K562 (cell line): ENCODE results near the gene MAP3K20. TPM values are rescaled to one million over a fixed set of nuclear protein-coding genes. Genes with fewer than 3 reads are reported as not detected.

Experiments used
- ATAC-seq: fragments of 200-7000 bp; cut with Tn5 transposase; 3 replicates; pipeline ENCODE4 v1.9.1; 2020; ENCODE audit warnings: moderate library complexity
- BruUV-seq: library from RNA; stranded (reverse); fragments of 400-500 nt; replicated peaks from 2 replicates; lab custom pipeline; 2021; lab: Mats Ljungman, UMichigan
- CTCF ChIA-PET: fragments of 300-600 bp; formaldehyde crosslinking; extraction: SDS; loops from one replicate; lab custom pipeline; 2021; ENCODE audit warnings: low intra/inter-chr PET ratio; lab: Yijun Ruan, JAX
- POLR2A ChIA-PET: fragments of 300-600, 350-650 bp; sonication (Branson Sonifier 250); formaldehyde crosslinking; extraction: SDS; loops from one replicate; lab custom pipeline; 2021; ENCODE audit warnings: antibody characterized with exemption, inconsistent platforms; lab: Yijun Ruan, JAX
- DNase-seq, 4 experiments: peaks; one replicate each; pipeline versions ENCODE4 v3.0.0 to v3.0.0-alpha.2; 2011 to 2018; ENCODE audit warnings: low spot score in 3 of 4, mixed read lengths in 3 of 4; ENCODE audit errors: extremely low read depth in 1 of 4
- FAIRE-seq: peaks from 2 replicates; lab custom pipeline; 2011; peaks lifted over from hg19 to GRCh38; lab: Jason Lieb, UNC
- H2AFZ ChIP-seq: 2 replicates; pipeline ENCODE4 v1.6.0; 2011; ENCODE audit warnings: low read depth, low read length, control low read depth, inconsistent platforms
- H3K27ac ChIP-seq: fragments of 200-600 bp; 3 replicates; pipeline ENCODE4 v1.8.0; 2011; ENCODE audit warnings: low read depth, mild to moderate bottlenecking, control low read depth, inconsistent platforms, low read length, moderate library complexity, mixed read lengths; ENCODE audit errors: extremely low read depth
- H3K27me3 ChIP-seq, 2 experiments: fragments of 300-600 bp in 1 of 2; 2 replicates in 1 of 2; 3 replicates in 1 of 2; pipeline versions ENCODE4 v1.6.0 to v1.8.0; 2011; ENCODE audit warnings: inconsistent platforms in 2 of 2, low read length in 2 of 2, mild to moderate bottlenecking in 1 of 2, mixed read lengths in 1 of 2, moderate library complexity in 1 of 2; ENCODE audit not compliant: control insufficient read depth in 2 of 2, insufficient read depth in 2 of 2
- H3K36me3 ChIP-seq: fragments of 300-600 bp; 3 replicates; pipeline ENCODE4 v1.8.0; 2011; ENCODE audit warnings: mild to moderate bottlenecking, low read length, inconsistent platforms; ENCODE audit not compliant: control insufficient read depth, insufficient read depth
- H3K4me1 ChIP-seq, 2 experiments: fragments of 200-600 bp in 1 of 2; replicated peaks in 1 of 2; 2 replicates in 1 of 2; 3 replicates in 1 of 2; pipeline versions ENCODE4 v1.5.1 to v1.8.0; 2011; ENCODE audit warnings: inconsistent platforms in 2 of 2, low read length in 2 of 2, mild to moderate bottlenecking in 1 of 2, mixed read lengths in 1 of 2, moderate library complexity in 1 of 2; ENCODE audit not compliant: control insufficient read depth in 2 of 2, insufficient read depth in 2 of 2
- H3K4me2 ChIP-seq: 2 replicates; pipeline ENCODE4 v1.6.1; 2011; ENCODE audit warnings: low read length, control low read depth, inconsistent platforms, mixed read lengths; ENCODE audit not compliant: insufficient read depth
- H3K4me3 ChIP-seq: fragments of 200-600 bp; sonication (generic), shearing (Covaris generic); 2 replicates; pipeline ENCODE4 v1.5.1; 2016; ENCODE audit warnings: control low read depth, inconsistent platforms
- H3K79me2 ChIP-seq: fragments of 200-600 bp; 3 replicates; pipeline ENCODE4 v1.8.0; 2011; ENCODE audit warnings: low read length, inconsistent platforms; ENCODE audit not compliant: control insufficient read depth, insufficient read depth
- H3K9ac ChIP-seq, 2 experiments: 2 replicates each; pipeline versions ENCODE4 v1.6.0 to v1.6.1; 2011; ENCODE audit warnings: low read depth in 2 of 2, low read length in 2 of 2, control low read depth in 1 of 2, inconsistent platforms in 1 of 2, mild to moderate bottlenecking in 1 of 2, mixed read lengths in 1 of 2; ENCODE audit not compliant: insufficient read depth in 1 of 2
- H3K9me1 ChIP-seq: one replicate; pipeline ENCODE4 v1.6.0; 2011; ENCODE audit warnings: inconsistent platforms, mild to moderate bottlenecking, low read length, moderate library complexity; ENCODE audit not compliant: control insufficient read depth, insufficient read depth
- H3K9me3 ChIP-seq: replicated peaks from 2 replicates; pipeline ENCODE4 v1.5.1; 2011; ENCODE audit warnings: low read depth, low read length, inconsistent platforms; ENCODE audit not compliant: control insufficient read depth, insufficient read depth
- H4K20me1 ChIP-seq: replicated peaks from 2 replicates; pipeline ENCODE4 v1.6.1; 2011; ENCODE audit warnings: low read length, inconsistent platforms, mixed read lengths; ENCODE audit not compliant: control insufficient read depth, insufficient read depth
- ATF3 ChIP-seq, 2 experiments: fragments of 450-650 bp in 1 of 2; sonication (generic) in 1 of 2; formaldehyde crosslinking in 1 of 2; IDR thresholded peaks in 1 of 2; conservative IDR thresholded peaks in 1 of 2; 2 replicates each; pipeline versions ENCODE4 v1.6.1 to v1.8.1; 2016 to 2023; ENCODE audit warnings: mild to moderate bottlenecking in 2 of 2, moderate library complexity in 2 of 2, inconsistent platforms in 1 of 2, missing genetic modification reagents in 1 of 2
- C11orf30 ChIP-seq: fragments of 450-650 bp; IDR thresholded peaks from 2 replicates; pipeline ENCODE4 v1.6.1; 2016; ENCODE audit warnings: low read depth, mild to moderate bottlenecking
- EP300 ChIP-seq: IDR thresholded peaks from 2 replicates; pipeline ENCODE4 v1.6.1; 2012; ENCODE audit warnings: low read length, improper control_type of control experiment
- GTF2F1 ChIP-seq: IDR thresholded peaks from 2 replicates; pipeline ENCODE4 v1.6.1; 2011; ENCODE audit warnings: low read depth, low read length, improper control_type of control experiment
- HNRNPH1 ChIP-seq: fragments of 200-400 bp; formaldehyde crosslinking; optimal IDR thresholded peaks from 2 replicates; pipeline ENCODE3; 2017; ENCODE audit warnings: low read depth, mild to moderate bottlenecking, low read length, moderate library complexity
- RBM34 ChIP-seq: fragments of 200-400 bp; formaldehyde crosslinking; IDR thresholded peaks from 2 replicates; pipeline ENCODE4 v1.6.1; 2018; ENCODE audit warnings: low read length, borderline replicate concordance; ENCODE audit not compliant: insufficient read depth
- TAL1 ChIP-seq: fragments of 450-650 bp; IDR thresholded peaks from 2 replicates; pipeline ENCODE4 v1.6.1; 2016; ENCODE audit warnings: mild to moderate bottlenecking
- ZNF41 ChIP-seq: fragments of 250-450 bp; sonication (Bioruptor Pico); conservative IDR thresholded peaks from 2 replicates; pipeline ENCODE4 v1.4.0; 2020; ENCODE audit warnings: mild to moderate bottlenecking
- WGBS: fragments of 100-300 bp; shearing (Covaris generic); methylation state at CpG from one replicate; pipeline ENCODE4 v1.1.6; 2016; ENCODE audit warnings: low coverage, mixed read lengths; ENCODE audit not compliant: insufficient coverage; ENCODE audit errors: missing lambda C conversion rate; 5-methylcytosine and 5-hydroxymethylcytosine counted together
- in situ Hi-C: fragments of 300-500 bp; cut with MboI; formaldehyde crosslinking; loops from 4 replicates; pipeline ENCODE4 v1.15.0; 2018; ENCODE audit warnings: inconsistent platforms, mixed read lengths
- intact Hi-C: fragments of 100-400 bp; cut with micrococcal nuclease; formaldehyde crosslinking; loops from 2 replicates; pipeline ENCODE4 v1.14.2; 2022
- polyA plus RNA-seq, 8 experiments: library from polyadenylated mRNA; depleted of rRNA in 4 of 8; stranded (reverse) in 5 of 8; unstranded in 3 of 8; fragments of >200 nt; fragmentation: Nextera tagmentation in 2 of 8; fragmentation: Illumina TruSeq in 1 of 8; extraction: Ambion mirVana in 2 of 8; extraction: Trizol in 1 of 8; gene quantifications; 2 replicates each; pipeline versions ENCODE4 v1.2.1 to v1.2.3, GENCODE V29; 2011 to 2014; ENCODE audit warnings: inconsistent platforms in 1 of 8, missing spikeins in 1 of 8
- total RNA-seq, 7 experiments: library from RNA; depleted of rRNA in 6 of 7; stranded (reverse); fragments of >200 nt in 6 of 7; fragmentation: Illumina TruSeq in 2 of 7; extraction: Trizol in 2 of 7; gene quantifications; 2 replicates each; pipeline versions ENCODE4 v1.2.1 to v1.2.3, GENCODE V29; 2011 to 2021; ENCODE audit warnings: low replicate concordance in 1 of 7

Gene MAP3K20
- total and polyA plus RNA-seq, 9 of the 15 experiments (the other 6 are each of a cell fraction or from before 2014, with no cell fraction given) = 9.8 to 34.2 (median 27.3) TPM

- peak; percentile 66; the same call in 1 of the 2 replicates for TF ChIP-seq ATF3 (IDR thresholded peaks at IDR 0.05)
- TF ChIP-seq ATF3 (CRISPR knock-in tag; conservative IDR thresholded peaks at IDR 0.05) = no peak
- TF ChIP-seq C11orf30 = peak; percentile 42; the same call in 1 of the 2 replicates
- peak; percentile 51; the same call in 1 of the 2 replicates for TF ChIP-seq EP300
- no peak for TF ChIP-seq HNRNPH1
- TF ChIP-seq, all 486 proteins: peak for 31
Observed at GRCh38 chr2:173077506-173078177, 2.0 kb downstream of the MAP3K20 start (continued).

- no peaks in the 10 kb centered on the region for H3K9me1 ChIP-seq
- no TSS peak for BruUV-seq
- no peak overlapping the region for H3K27ac ChIP-seq
- intact Hi-C loops = no loop called here
- in situ Hi-C loops = no loop called here
- POLR2A ChIA-PET = interaction anchor here (0.6 to 5.2 kb wide), 2 partner anchors 12 to 1016 kb away, joined by 3 to 51 read pairs; no protein-coding TSS in a partner anchor
- ATAC-seq (peak; percentile 11; the same call in 1 of the 3 replicates), DNase-seq (no peak), FAIRE-seq (no peak)
- no peak overlapping the region for H2AFZ ChIP-seq
- CTCF ChIA-PET = no interaction called here
- H3K9me3 ChIP-seq = no peaks in the 10 kb centered on the region
- H3K9ac ChIP-seq = no peak overlapping the region
- H4K20me1 ChIP-seq = no peaks in the 10 kb centered on the region
- H3K4me2 ChIP-seq = no peak overlapping the region
- H3K4me1 ChIP-seq = peaks cover 17% of the 10 kb centered on the region in 2 experiments; a peak in 4 of 5 replicates
- peaks cover 80% of the 10 kb centered on the region for H3K79me2 ChIP-seq
- 73% methylated on average over 3 of the region's 3 CpGs for WGBS
- H3K27me3 ChIP-seq = no peaks in the 10 kb centered on the region
- TF ChIP-seq TAL1 = no peak
- no peak for TF ChIP-seq ZNF41
- no peak for TF ChIP-seq RBM34
- TF ChIP-seq EP300 = no peak
- no peak for TF ChIP-seq GTF2F1
- H3K36me3 ChIP-seq = peaks cover 4% of the 10 kb centered on the region; the same call in 1 of the 3 replicates
- no peak overlapping the region for H3K4me3 ChIP-seq
Observed at GRCh38 chr2:173079141-173079540, 3.5 kb downstream of the MAP3K20 start.
